Measurements from ENCODE around the gene ATRN.

Gene ATRN

DNA sequence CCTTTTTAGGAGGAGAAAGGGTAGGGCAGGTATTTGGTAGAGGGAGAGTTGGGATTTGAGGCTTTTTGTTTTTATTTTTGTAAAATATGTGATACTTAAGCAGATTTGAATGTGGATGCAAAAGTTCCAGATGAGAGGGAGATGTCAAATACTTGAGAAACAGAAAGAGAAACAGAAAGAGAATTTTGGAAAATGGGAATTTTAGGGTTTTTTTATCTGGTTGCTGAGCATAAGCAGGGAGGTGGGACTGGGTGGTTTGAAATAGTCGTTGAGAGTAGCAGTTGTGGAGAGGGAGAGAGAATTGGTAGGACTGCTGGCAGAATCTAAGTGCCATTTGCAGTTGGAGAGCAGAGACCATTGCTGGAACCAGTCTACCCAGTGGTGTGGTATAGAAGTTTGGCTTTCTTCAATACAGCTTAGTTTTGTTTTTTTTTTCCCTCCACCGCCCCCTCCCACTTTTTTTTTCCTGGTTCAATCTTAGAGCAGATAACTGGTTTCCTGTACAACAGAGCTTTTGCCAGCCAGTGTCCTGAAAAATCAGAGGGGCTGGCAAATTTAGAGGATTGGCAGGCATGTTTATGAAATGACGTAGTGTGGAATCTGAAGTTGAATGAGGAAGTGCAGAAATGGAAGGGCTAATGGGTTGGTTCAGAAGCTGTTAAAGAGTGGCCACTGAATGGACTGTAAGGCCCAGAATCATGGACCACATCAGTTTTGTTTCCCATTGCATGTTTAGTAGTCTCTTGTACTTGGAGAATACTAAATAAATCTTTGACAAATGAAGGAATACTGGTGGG is 68.7 kb downstream of the ATRN start:
- Histone ChIP-seq H3K27me3 (ENCODE audit: control insufficient read depth, insufficient read depth, low read length) (no peaks in the 10 kb centered on the region), H3K36me3 (ENCODE audit: control insufficient read depth, insufficient read depth, low read length) (no peaks in the 10 kb centered on the region), H3K4me3 (ENCODE audit: low read length) (no peak overlapping the region), H3K27ac (ENCODE audit: low read depth, low read length) (no peak overlapping the region), H3K4me1 (ENCODE audit: control insufficient read depth, insufficient read depth, low read length) (peaks cover 4% of the 10 kb centered on the region), H3K9ac (ENCODE audit: low read length) (no peak overlapping the region)

DNA sequence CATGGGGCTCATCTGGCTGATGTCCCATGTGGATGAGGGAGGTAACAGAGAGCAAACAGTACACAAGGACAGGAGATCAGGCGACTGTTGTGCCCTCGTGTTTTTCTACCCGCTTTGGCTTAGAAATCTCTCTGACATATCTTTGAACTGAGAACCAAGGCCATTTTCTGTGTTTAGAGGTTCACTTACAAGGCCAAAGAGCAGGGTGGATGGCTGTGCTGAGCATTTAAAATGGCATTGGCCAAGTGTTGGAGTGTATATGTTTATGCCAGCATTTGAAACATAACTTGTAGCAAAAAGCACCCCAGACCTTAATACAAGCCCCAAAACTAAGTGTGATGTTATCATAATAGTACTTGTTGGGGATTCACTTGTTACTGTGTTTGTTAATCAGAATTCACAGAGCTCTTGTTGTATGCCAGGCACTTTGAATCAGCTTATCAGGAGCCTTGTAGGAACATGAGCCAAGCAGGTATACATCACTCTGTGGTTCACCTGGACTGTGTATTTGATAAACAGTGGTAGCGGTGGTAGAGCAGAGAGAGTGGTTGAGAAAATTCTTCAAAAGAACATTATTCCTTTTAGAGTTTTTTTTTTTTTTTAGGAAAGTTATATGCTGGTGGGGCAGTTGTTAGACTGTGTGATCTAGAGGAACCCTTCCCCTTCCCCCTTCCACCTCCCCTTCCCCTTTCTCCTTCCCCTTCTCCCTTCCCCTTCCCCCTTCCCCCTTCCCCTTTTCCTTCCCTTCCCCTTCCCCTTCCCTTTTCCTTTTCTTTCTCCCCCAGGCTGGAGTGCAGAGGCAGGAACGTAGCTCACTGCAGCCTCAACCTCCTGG is 71.3 kb downstream of the ATRN start:
- H3K4me3 ChIP-seq (ENCODE audit: low read length) = no peak overlapping the region
- peaks cover 4% of the 10 kb centered on the region for H3K4me1 ChIP-seq (ENCODE audit: control insufficient read depth, insufficient read depth, low read length)
- no peak overlapping the region for H3K27ac ChIP-seq (ENCODE audit: low read depth, low read length)
- no peaks in the 10 kb centered on the region for H3K36me3 ChIP-seq (ENCODE audit: control insufficient read depth, insufficient read depth, low read length)
- no peaks in the 10 kb centered on the region for H3K27me3 ChIP-seq (ENCODE audit: control insufficient read depth, insufficient read depth, low read length)
- H3K9ac ChIP-seq (ENCODE audit: low read length) = no peak overlapping the region

DNA sequence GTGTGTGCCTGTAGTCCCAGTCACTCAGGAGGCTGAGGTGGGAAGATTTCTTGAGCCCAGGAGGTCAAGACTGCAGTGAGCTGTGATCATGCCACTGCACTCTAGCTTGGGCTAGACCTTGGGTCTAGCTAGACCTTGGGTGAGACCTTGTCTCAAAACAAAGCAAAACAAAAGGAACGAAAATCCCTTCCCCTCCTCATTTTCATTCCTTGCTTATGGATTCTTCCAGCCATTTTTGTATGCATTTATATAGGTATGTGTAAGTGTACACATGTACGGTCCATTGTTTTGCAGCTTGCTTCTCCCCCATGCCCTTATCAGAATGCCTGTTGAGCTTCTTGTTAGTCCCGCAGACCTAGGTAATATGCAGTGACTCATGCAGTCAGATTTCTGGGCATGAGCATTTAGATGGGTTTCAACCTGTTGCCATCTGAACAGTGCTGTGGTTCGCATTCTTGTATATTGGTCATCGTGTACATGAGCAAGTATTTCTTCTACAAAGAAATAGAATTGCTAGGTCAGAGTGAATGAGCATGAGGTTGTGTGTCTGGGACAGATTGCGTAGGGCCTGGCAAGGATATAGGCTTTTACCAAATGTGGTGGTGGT is 73.2 kb downstream of the ATRN start:
- Histone ChIP-seq H3K4me1 (ENCODE audit: control insufficient read depth, insufficient read depth, low read length) (peaks cover 4% of the 10 kb centered on the region), H3K27ac (ENCODE audit: low read depth, low read length) (no peak overlapping the region), H3K9ac (ENCODE audit: low read length) (no peak overlapping the region)

DNA sequence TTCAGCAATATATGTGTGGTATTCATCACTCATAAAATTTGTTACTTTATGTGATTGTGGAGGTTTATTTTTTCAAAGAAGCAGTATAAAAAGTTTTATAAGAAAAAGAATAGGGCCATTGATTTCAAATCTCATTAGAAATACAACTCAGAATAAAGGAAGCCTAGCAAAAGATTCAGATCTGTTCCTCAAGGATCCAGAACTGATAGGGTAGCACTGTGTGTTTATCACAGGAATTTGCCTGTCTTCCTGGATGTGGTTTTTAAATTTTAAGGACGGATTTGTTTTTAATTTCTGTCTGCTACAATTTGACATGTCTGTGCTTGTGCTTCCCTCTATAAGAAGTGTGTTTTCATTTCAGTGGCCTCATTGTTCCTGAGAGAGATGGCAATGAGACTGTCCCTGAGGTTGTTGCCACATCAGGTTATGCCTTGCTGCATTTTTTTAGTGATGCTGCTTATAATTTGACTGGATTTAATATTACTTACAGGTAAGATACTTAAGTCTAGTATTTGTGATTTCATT is 74.6 kb downstream of the ATRN start:
- H3K4me1 ChIP-seq (ENCODE audit: control insufficient read depth, insufficient read depth, low read length) = no peaks in the 10 kb centered on the region
- no peak overlapping the region for H3K27ac ChIP-seq (ENCODE audit: low read depth, low read length)
- H3K9ac ChIP-seq (ENCODE audit: low read length) = no peak overlapping the region
- no peak overlapping the region for H3K4me3 ChIP-seq (ENCODE audit: low read length)
- no peaks in the 10 kb centered on the region for H3K27me3 ChIP-seq (ENCODE audit: control insufficient read depth, insufficient read depth, low read length)
- H3K36me3 ChIP-seq (ENCODE audit: control insufficient read depth, insufficient read depth, low read length) = no peaks in the 10 kb centered on the region

More for the DNA sequence above, 73.2 kb downstream of the ATRN start:
- H3K27me3 ChIP-seq (ENCODE audit: control insufficient read depth, insufficient read depth, low read length) = no peaks in the 10 kb centered on the region
- H3K36me3 ChIP-seq (ENCODE audit: control insufficient read depth, insufficient read depth, low read length) = no peaks in the 10 kb centered on the region
- no peak overlapping the region for H3K4me3 ChIP-seq (ENCODE audit: low read length)

DNA sequence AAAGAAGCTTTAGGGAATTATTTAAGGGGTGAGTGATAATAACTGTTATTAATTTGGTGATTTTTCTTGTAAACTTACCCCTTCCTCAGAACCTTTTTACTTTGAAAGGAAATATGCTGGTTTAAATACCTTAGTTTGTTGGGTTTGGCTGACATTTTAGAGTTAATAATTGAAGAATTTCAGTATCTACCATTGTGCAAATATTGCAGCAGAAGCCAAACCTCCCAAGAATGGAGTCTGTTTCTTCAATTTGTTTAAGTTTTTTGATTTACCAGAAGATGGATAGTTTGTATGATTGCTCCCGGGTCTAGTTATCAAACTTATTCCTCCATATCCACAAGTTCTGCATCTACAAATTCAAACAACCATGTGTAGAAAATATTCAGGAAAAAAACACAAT is 77.1 kb downstream of the ATRN start:
- Histone ChIP-seq H3K36me3 (ENCODE audit: control insufficient read depth, insufficient read depth, low read length) (no peaks in the 10 kb centered on the region), H3K4me3 (ENCODE audit: low read length) (no peak overlapping the region), H3K27ac (ENCODE audit: low read depth, low read length) (no peak overlapping the region), H3K27me3 (ENCODE audit: control insufficient read depth, insufficient read depth, low read length) (no peaks in the 10 kb centered on the region), H3K9ac (ENCODE audit: low read length) (no peak overlapping the region), H3K4me1 (ENCODE audit: control insufficient read depth, insufficient read depth, low read length) (no peaks in the 10 kb centered on the region)

DNA sequence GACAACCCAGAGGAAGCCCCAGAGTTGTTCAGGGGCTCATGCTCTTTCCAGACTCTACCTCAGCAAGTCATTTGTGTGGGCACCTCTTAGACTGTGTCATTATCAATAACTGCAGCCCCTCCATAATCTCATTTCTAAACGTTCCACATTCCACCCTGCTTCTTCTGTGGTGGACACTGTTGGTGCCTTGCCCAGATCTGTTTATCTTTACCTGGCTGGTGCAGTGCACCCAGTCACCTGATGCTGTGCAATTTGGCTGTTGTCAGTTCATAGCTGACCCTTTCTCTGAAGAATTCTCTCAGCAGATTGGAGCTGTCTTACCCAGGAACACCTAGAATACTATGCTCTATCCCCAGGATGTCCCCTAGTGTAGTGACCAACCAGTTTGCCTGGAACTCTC is 80.0 kb downstream of the ATRN start:
- no peaks in the 10 kb centered on the region for H3K36me3 ChIP-seq (ENCODE audit: control insufficient read depth, insufficient read depth, low read length)
- H3K27me3 ChIP-seq (ENCODE audit: control insufficient read depth, insufficient read depth, low read length) = no peaks in the 10 kb centered on the region
- H3K4me1 ChIP-seq (ENCODE audit: control insufficient read depth, insufficient read depth, low read length) = no peaks in the 10 kb centered on the region
- no peak overlapping the region for H3K9ac ChIP-seq (ENCODE audit: low read length)
- H3K4me3 ChIP-seq (ENCODE audit: low read length) = no peak overlapping the region
- H3K27ac ChIP-seq (ENCODE audit: low read depth, low read length) = no peak overlapping the region

DNA sequence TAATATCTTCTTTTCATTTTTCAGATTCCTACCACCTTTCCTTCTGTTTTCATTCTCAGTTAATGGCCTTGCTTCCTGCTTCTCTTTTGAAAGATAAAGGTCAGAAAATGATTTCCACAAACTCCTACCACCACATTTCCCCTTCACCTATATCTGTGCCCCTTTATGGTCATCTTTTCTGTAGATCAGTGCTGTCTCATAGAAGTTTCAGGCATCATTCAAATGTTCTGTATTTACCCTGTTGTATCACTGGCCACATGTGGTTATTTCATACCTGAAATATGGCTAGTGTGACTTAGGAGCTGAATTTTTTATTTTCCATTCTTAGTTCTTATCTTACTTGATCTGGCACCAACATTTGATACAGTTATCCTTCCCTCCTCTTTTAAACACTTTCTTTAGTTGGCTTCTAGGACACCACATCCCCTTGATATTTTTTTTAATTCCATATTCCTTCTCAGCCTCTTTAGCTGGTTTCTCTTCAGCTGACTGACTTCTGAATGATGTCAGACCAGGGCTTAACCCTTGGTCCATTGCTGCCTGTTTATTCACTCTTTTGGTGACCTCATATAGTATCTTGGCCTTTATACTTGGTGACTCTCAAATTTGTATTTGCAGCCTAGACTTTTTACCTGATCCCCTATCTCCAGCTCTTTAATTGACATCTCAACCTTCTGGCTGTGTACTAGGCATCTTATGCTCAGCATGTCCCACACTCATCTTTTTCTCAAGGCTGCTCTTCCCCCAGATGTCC is 81.0 kb downstream of the ATRN start:
- Histone ChIP-seq H3K27me3 (ENCODE audit: control insufficient read depth, insufficient read depth, low read length) (no peaks in the 10 kb centered on the region), H3K27ac (ENCODE audit: low read depth, low read length) (no peak overlapping the region), H3K36me3 (ENCODE audit: control insufficient read depth, insufficient read depth, low read length) (no peaks in the 10 kb centered on the region), H3K9ac (ENCODE audit: low read length) (no peak overlapping the region), H3K4me1 (ENCODE audit: control insufficient read depth, insufficient read depth, low read length) (no peaks in the 10 kb centered on the region), H3K4me3 (ENCODE audit: low read length) (no peak overlapping the region)

DNA sequence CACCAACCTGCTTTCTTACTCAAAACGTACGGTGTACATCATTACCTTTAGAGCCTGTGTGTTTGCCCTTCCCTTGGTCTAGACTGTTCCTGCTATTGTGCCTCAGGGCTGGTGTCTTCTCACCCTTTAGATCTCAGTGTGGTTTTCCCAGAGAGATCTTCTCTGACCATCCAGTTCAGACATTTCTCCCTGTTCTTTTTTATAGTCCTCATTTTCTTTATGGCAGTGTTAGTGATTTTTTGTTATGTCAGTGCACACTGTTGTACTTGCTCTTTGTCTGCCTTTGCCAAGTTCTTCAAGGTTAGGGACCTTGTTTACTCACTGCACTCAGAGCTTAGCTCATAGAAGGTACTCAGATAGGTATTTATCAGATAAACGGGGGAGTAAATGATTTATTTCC is 82.8 kb downstream of the ATRN start:
- H3K27me3 ChIP-seq (ENCODE audit: control insufficient read depth, insufficient read depth, low read length) = no peaks in the 10 kb centered on the region
- H3K36me3 ChIP-seq (ENCODE audit: control insufficient read depth, insufficient read depth, low read length) = no peaks in the 10 kb centered on the region
- H3K4me3 ChIP-seq (ENCODE audit: low read length) = no peak overlapping the region
- no peak overlapping the region for H3K27ac ChIP-seq (ENCODE audit: low read depth, low read length)
- H3K9ac ChIP-seq (ENCODE audit: low read length) = no peak overlapping the region
- H3K4me1 ChIP-seq (ENCODE audit: control insufficient read depth, insufficient read depth, low read length) = no peaks in the 10 kb centered on the region

DNA sequence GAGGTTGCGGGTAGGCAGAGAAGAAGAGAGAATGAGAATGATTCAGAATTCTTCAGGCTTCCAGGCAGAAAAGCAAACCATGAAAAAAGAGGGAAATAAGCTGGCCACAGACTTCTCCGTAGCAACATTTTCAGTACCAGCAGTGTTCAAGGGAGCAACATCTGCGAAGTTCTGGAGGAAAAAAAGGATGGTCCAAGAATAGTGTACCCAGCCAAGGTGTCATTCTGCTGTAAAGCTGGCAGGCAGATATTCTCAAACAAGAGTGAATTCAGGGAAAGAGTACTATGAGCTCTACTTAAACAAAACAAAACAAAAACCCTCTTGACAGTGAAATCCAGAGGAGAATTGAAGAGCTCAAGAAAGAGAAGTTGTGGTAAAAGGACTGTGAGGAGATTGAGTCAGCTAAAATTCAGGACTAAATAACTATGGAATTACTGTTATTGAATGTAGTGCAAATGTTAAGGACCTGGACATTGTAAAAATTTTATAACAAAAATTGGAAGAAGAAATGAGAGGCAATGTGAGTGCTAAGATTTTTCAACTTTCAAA is 86.5 kb downstream of the ATRN start:
- no peak overlapping the region for H3K4me3 ChIP-seq (ENCODE audit: low read length)
- no peaks in the 10 kb centered on the region for H3K4me1 ChIP-seq (ENCODE audit: control insufficient read depth, insufficient read depth, low read length)
- H3K36me3 ChIP-seq (ENCODE audit: control insufficient read depth, insufficient read depth, low read length) = no peaks in the 10 kb centered on the region
- H3K9ac ChIP-seq (ENCODE audit: low read length) = no peak overlapping the region
- no peaks in the 10 kb centered on the region for H3K27me3 ChIP-seq (ENCODE audit: control insufficient read depth, insufficient read depth, low read length)
- no peak overlapping the region for H3K27ac ChIP-seq (ENCODE audit: low read depth, low read length)

DNA sequence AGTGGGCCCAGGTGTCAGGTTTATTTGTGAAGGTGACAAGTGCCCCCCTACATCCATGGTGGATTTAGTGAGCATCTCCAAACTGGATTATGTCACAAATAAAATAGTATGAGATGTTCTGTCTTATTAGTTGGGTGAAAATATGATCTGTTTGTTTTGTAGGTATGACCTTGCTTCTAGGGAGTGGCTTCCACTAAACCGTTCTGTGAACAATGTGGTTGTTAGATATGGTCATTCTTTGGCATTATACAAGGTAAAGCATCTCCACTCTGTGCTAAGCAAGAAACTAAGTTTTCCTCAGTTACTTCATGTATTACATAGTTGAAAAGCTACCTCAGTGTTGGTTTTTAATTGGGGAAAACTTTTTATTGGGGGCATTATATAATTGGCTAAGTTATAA is 88.4 kb downstream of the ATRN start:
- Histone ChIP-seq H3K9ac (ENCODE audit: low read length) (no peak overlapping the region), H3K4me3 (ENCODE audit: low read length) (no peak overlapping the region), H3K27ac (ENCODE audit: low read depth, low read length) (no peak overlapping the region), H3K4me1 (ENCODE audit: control insufficient read depth, insufficient read depth, low read length) (no peaks in the 10 kb centered on the region), H3K27me3 (ENCODE audit: control insufficient read depth, insufficient read depth, low read length) (no peaks in the 10 kb centered on the region), H3K36me3 (ENCODE audit: control insufficient read depth, insufficient read depth, low read length) (no peaks in the 10 kb centered on the region)

DNA sequence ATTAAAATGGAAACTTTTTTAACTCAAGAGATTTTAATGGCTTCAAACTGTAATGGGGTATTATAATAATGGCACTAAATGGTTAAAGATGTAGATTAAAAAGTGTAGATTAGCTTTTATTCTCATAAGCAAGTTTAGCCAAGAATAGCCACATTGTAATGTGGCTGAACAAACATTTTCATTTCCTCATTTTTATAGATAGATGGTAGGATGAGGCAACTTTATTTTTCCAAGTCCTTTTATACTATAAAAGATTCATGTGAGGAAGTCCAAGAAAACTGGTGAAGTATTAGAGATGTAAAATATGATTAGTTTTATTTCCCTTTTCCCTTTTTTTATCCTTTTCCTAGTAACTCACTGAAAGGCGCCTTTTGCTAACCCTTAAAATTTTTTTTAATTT is 88.8 kb downstream of the ATRN start:
- Histone ChIP-seq H3K9ac (ENCODE audit: low read length) (no peak overlapping the region), H3K4me1 (ENCODE audit: control insufficient read depth, insufficient read depth, low read length) (no peaks in the 10 kb centered on the region), H3K27me3 (ENCODE audit: control insufficient read depth, insufficient read depth, low read length) (no peaks in the 10 kb centered on the region), H3K36me3 (ENCODE audit: control insufficient read depth, insufficient read depth, low read length) (no peaks in the 10 kb centered on the region), H3K4me3 (ENCODE audit: low read length) (no peak overlapping the region), H3K27ac (ENCODE audit: low read depth, low read length) (no peak overlapping the region)

DNA sequence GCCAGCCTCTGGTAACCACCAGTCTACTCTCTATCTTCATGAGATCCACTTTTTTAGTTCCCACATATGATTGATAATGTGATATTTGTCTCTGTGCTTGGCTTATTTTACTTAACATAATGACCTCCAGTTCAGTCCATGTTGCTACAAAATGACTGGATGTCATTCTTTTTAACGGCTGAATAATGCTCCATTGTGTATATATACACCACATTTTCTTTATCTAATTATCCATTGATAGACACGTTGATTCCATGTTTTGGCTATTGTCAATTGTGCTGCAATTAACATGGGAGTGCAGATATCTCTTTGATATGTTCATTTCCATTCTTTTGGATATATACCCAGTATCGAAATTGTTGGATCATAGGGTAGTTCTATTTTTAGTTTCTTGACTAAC is 89.3 kb downstream of the ATRN start:
- H3K4me1 ChIP-seq (ENCODE audit: control insufficient read depth, insufficient read depth, low read length) = no peaks in the 10 kb centered on the region
- H3K36me3 ChIP-seq (ENCODE audit: control insufficient read depth, insufficient read depth, low read length) = no peaks in the 10 kb centered on the region
- H3K27ac ChIP-seq (ENCODE audit: low read depth, low read length) = no peak overlapping the region
- H3K9ac ChIP-seq (ENCODE audit: low read length) = no peak overlapping the region
- no peaks in the 10 kb centered on the region for H3K27me3 ChIP-seq (ENCODE audit: control insufficient read depth, insufficient read depth, low read length)
- no peak overlapping the region for H3K4me3 ChIP-seq (ENCODE audit: low read length)

Measured in rectal smooth muscle tissue (tissue), 1 donor.